Astrocyte of the spinal cord (primary cell): ENCODE measurements around the gene GP2.

Experiments used
- DNase-seq: peaks from one replicate; pipeline ENCODE4 v3.0.0; 2011; ENCODE audit warnings: low read depth, low spot score
- H3K4me3 ChIP-seq: 2 replicates; pipeline ENCODE4 v1.5.1; 2011; ENCODE audit warnings: low read depth, mild to moderate bottlenecking, low read length, moderate library complexity
- in situ Hi-C: cut with HindIII; loops from 2 replicates; pipeline ENCODE4 v1.10.0; 2017; ENCODE audit warnings: low sequenced_read_pairs
- TF ChIP-seq, protein P1 (sequence below): IDR thresholded peaks from 2 replicates; pipeline ENCODE4 v1.5.1; 2012; ENCODE audit warnings: low read depth, mild to moderate bottlenecking, low read length, inconsistent platforms

Gene GP2

DNA sequence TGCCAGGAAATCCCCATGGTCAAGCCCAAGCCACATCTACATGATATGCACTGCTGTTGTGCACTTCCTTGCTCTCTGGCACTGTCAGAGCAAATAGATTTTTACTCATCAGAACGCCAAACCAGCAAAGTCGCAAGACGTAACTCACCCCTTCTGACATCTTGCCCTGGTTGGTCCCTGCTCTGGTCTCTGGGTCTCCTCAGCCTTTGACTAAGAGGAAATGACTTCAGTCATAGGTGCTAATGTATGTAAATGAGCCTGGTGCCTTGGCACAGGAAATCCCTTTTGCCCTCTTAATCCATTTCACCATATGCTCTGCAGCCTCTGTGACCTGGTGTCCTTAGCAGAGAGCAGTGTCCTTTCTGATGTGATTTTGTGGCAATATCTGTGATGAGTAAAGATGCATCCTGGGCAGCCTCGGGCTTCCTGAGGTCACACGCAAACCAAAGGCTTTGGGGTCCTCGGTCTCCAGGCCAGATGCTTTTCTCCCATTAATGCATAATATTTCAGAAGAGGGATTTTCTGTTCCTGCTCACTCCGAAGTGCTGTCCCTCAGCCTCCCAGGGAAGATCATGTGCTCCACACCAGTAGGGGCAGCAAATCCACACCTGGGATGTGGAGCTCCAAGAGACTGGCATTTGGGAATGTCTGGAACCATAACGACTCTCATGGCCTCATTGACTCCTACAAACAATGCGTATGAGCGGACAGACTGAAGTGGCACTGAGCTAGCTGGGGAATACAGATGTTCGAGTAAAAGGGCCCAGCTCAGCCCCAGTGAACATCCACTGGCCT is 66.9 kb downstream of the GP2 start:
- TF ChIP-seq, protein P1, sequence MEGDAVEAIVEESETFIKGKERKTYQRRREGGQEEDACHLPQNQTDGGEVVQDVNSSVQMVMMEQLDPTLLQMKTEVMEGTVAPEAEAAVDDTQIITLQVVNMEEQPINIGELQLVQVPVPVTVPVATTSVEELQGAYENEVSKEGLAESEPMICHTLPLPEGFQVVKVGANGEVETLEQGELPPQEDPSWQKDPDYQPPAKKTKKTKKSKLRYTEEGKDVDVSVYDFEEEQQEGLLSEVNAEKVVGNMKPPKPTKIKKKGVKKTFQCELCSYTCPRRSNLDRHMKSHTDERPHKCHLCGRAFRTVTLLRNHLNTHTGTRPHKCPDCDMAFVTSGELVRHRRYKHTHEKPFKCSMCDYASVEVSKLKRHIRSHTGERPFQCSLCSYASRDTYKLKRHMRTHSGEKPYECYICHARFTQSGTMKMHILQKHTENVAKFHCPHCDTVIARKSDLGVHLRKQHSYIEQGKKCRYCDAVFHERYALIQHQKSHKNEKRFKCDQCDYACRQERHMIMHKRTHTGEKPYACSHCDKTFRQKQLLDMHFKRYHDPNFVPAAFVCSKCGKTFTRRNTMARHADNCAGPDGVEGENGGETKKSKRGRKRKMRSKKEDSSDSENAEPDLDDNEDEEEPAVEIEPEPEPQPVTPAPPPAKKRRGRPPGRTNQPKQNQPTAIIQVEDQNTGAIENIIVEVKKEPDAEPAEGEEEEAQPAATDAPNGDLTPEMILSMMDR: no peak
- DNase-seq: no peak
- no peak overlapping the region for H3K4me3 ChIP-seq
- in situ Hi-C loops: no loop called here
